ENCODE measurements around the gene ARPP19. TPM values are rescaled to one million over a fixed set of nuclear protein-coding genes. Genes with fewer than 3 reads are reported as not detected.
A peak's percentile ranks its signal among the peaks of the same experiment; 100 is the strongest.
"Not testable (repeated sequence)": the region's sequence is repeated elsewhere in the genome, so short reads cannot be mapped to it uniquely, and the experiment has no call there.

Gene ARPP19
- total RNA-seq, 2 experiments from 2014 or later, result 176 to 193 TPM

- H3K4me3 Mint-ChIP-seq, result no peak overlapping the region
- no peak overlapping the region for H3K27ac Mint-ChIP-seq
- H3K36me3 Mint-ChIP-seq (ENCODE audit: low read depth), result no peaks in the 10 kb centered on the region
These were observed 47.1 kb downstream of the ARPP19 start for GRCh38 chr15:52521682-52522081.

GRCh38 chr15:52520421-52520820 is 48.4 kb downstream of the ARPP19 start:
- Mint-ChIP-seq H3K9me3 (no peaks in the 10 kb centered on the region), H3K4me1 (peaks cover 16% of the 10 kb centered on the region), H3K4me3 (no peak overlapping the region), H3K27ac (no peak overlapping the region), H3K36me3 (ENCODE audit: low read depth) (no peaks in the 10 kb centered on the region), H3K27me3 (no peaks in the 10 kb centered on the region)
- ChIA-PET POLR2A (no interaction called here), CTCF (interaction anchor here (1.0 to 1.5 kb wide), 2 partner anchors 8 to 11 kb away, joined by 3 read pairs; partner anchors contain the start of gene MYO5A)
- no peak for DNase-seq

More at GRCh38 chr15:52521682-52522081, 47.1 kb downstream of the ARPP19 start:
- POLR2A ChIA-PET, result no interaction called here
- peaks cover 22% of the 10 kb centered on the region for H3K4me1 Mint-ChIP-seq
- H3K27me3 Mint-ChIP-seq, result no peaks in the 10 kb centered on the region
- DNase-seq, result no peak
- H3K9me3 Mint-ChIP-seq, result no peaks in the 10 kb centered on the region
- CTCF ChIA-PET, result no interaction called here

GRCh38 chr15:52518487-52519371 is 50.1 kb downstream of the ARPP19 start:
- no peak overlapping the region for H3K4me3 Mint-ChIP-seq
- H3K9me3 Mint-ChIP-seq, result no peaks in the 10 kb centered on the region
- DNase-seq, result no peak
- CTCF ChIA-PET, result interaction anchor here (1.5 kb wide), 2 partner anchors 9 to 10 kb away, joined by 3 to 6 read pairs; partner anchors contain the start of gene MYO5A
- peaks cover 16% of the 10 kb centered on the region for H3K4me1 Mint-ChIP-seq
- POLR2A ChIA-PET, result no interaction called here
- H3K36me3 Mint-ChIP-seq (ENCODE audit: low read depth), result no peaks in the 10 kb centered on the region
- H3K27me3 Mint-ChIP-seq, result no peaks in the 10 kb centered on the region
- no peak overlapping the region for H3K27ac Mint-ChIP-seq

- Mint-ChIP-seq H3K27me3 (no peaks in the 10 kb centered on the region), H3K36me3 (ENCODE audit: low read depth) (no peaks in the 10 kb centered on the region), H3K27ac (no peak overlapping the region), H3K9me3 (no peaks in the 10 kb centered on the region), H3K4me1 (peaks cover 13% of the 10 kb centered on the region), H3K4me3 (no peak overlapping the region)
- POLR2A ChIA-PET, result no interaction called here
- CTCF ChIA-PET, result no interaction called here
- no peak for DNase-seq
These were observed 51.8 kb downstream of the ARPP19 start for GRCh38 chr15:52517014-52517413.

GRCh38 chr15:52515343-52515742 is 53.5 kb downstream of the ARPP19 start:
- CTCF ChIA-PET, result no interaction called here
- H3K27me3 Mint-ChIP-seq, result no peaks in the 10 kb centered on the region

GRCh38 chr15:52514482-52514881 is 54.3 kb downstream of the ARPP19 start:
- no peak overlapping the region for H3K27ac Mint-ChIP-seq
- peaks cover 13% of the 10 kb centered on the region for H3K4me1 Mint-ChIP-seq
- CTCF ChIA-PET, result no interaction called here
- POLR2A ChIA-PET, result no interaction called here
- H3K4me3 Mint-ChIP-seq, result no peak overlapping the region
- no peaks in the 10 kb centered on the region for H3K36me3 Mint-ChIP-seq (ENCODE audit: low read depth)
- no peak for DNase-seq
- H3K27me3 Mint-ChIP-seq, result no peaks in the 10 kb centered on the region
- H3K9me3 Mint-ChIP-seq, result no peaks in the 10 kb centered on the region

More at GRCh38 chr15:52515343-52515742, 53.5 kb downstream of the ARPP19 start:
- Mint-ChIP-seq H3K4me1 (peaks cover 13% of the 10 kb centered on the region), H3K27ac (no peak overlapping the region), H3K4me3 (no peak overlapping the region), H3K9me3 (no peaks in the 10 kb centered on the region), H3K36me3 (ENCODE audit: low read depth) (no peaks in the 10 kb centered on the region)
- DNase-seq, result no peak
- POLR2A ChIA-PET, result no interaction called here

GRCh38 chr15:52512869-52513268 is 56.0 kb downstream of the ARPP19 start:
- CTCF ChIA-PET; H3K27me3 Mint-ChIP-seq; POLR2A ChIA-PET; H3K27ac Mint-ChIP-seq; DNase-seq; H3K9me3 Mint-ChIP-seq; H3K4me3 Mint-ChIP-seq; H3K36me3 Mint-ChIP-seq (ENCODE audit: low read depth); H3K4me1 Mint-ChIP-seq: not testable (repeated sequence)

- H3K9me3 Mint-ChIP-seq, result no peaks in the 10 kb centered on the region
- DNase-seq, result no peak
- no peaks in the 10 kb centered on the region for H3K27me3 Mint-ChIP-seq
- POLR2A ChIA-PET, result interaction anchor here (1.2 kb wide), 1 partner anchor 13 kb away, joined by 3 read pairs; no protein-coding TSS in a partner anchor
- no peak overlapping the region for H3K4me3 Mint-ChIP-seq
- H3K27ac Mint-ChIP-seq, result no peak overlapping the region
- H3K4me1 Mint-ChIP-seq, result peaks cover 3% of the 10 kb centered on the region
- H3K36me3 Mint-ChIP-seq (ENCODE audit: low read depth), result no peaks in the 10 kb centered on the region
- CTCF ChIA-PET, result interaction anchor here (0.6 to 1.4 kb wide), 3 partner anchors 12 to 42 kb away, joined by 3 read pairs; partner anchors contain the start of gene MYO5A
These were observed 57.7 kb downstream of the ARPP19 start for GRCh38 chr15:52511084-52511483.

- Mint-ChIP-seq H3K27ac (no peak overlapping the region), H3K27me3 (no peaks in the 10 kb centered on the region), H3K9me3 (no peaks in the 10 kb centered on the region), H3K4me1 (peaks cover 10% of the 10 kb centered on the region), H3K36me3 (ENCODE audit: low read depth) (no peaks in the 10 kb centered on the region), H3K4me3 (no peak overlapping the region)
- ChIA-PET CTCF (interaction anchor here (0.8 kb wide), 1 partner anchor 10 kb away, joined by 3 read pairs; no protein-coding TSS in a partner anchor), POLR2A (no interaction called here)
- DNase-seq, result no peak
These were observed 59.2 kb downstream of the ARPP19 start for GRCh38 chr15:52509500-52510245.

GRCh38 chr15:52506549-52506948 is 62.3 kb downstream of the ARPP19 start:
- H3K4me1 Mint-ChIP-seq, result peaks cover 22% of the 10 kb centered on the region
- DNase-seq, result no peak
- CTCF ChIA-PET, result no interaction called here

GRCh38 chr15:52505151-52505550 is 63.7 kb downstream of the ARPP19 start:
- DNase-seq, result no peak
- no peak overlapping the region for H3K27ac Mint-ChIP-seq
- no peaks in the 10 kb centered on the region for H3K27me3 Mint-ChIP-seq
- H3K36me3 Mint-ChIP-seq (ENCODE audit: low read depth), result peaks cover 3% of the 10 kb centered on the region
- H3K9me3 Mint-ChIP-seq, result no peaks in the 10 kb centered on the region
- H3K4me3 Mint-ChIP-seq, result no peak overlapping the region
- POLR2A ChIA-PET, result no interaction called here
- H3K4me1 Mint-ChIP-seq, result peaks cover 22% of the 10 kb centered on the region
- CTCF ChIA-PET, result interaction anchor here (0.6 kb wide), 1 partner anchor 857 kb away, joined by 3 read pairs; no protein-coding TSS in a partner anchor

More at GRCh38 chr15:52506549-52506948, 62.3 kb downstream of the ARPP19 start:
- Mint-ChIP-seq H3K36me3 (ENCODE audit: low read depth) (peaks cover 3% of the 10 kb centered on the region), H3K4me3 (no peak overlapping the region), H3K9me3 (no peaks in the 10 kb centered on the region), H3K27ac (no peak overlapping the region), H3K27me3 (no peaks in the 10 kb centered on the region)
- POLR2A ChIA-PET, result no interaction called here

- H3K36me3 Mint-ChIP-seq (ENCODE audit: low read depth), result peaks cover 3% of the 10 kb centered on the region
- POLR2A ChIA-PET, result interaction anchor here (0.6 to 1.1 kb wide), 5 partner anchors 24 to 1279 kb away, joined by 3 to 4 read pairs (median 4); partner anchors contain the start of gene ARPP19
These were observed 64.9 kb downstream of the ARPP19 start for GRCh38 chr15:52503788-52504496.

More at GRCh38 chr15:52503788-52504496, 64.9 kb downstream of the ARPP19 start:
- H3K9me3 Mint-ChIP-seq, result no peaks in the 10 kb centered on the region
- H3K27ac Mint-ChIP-seq, result peak overlapping the region; percentile 66
- no peaks in the 10 kb centered on the region for H3K27me3 Mint-ChIP-seq
- CTCF ChIA-PET, result interaction anchor here (0.6 to 1.6 kb wide), 4 partner anchors 8 to 38 kb away, joined by 3 to 4 read pairs (median 3); no protein-coding TSS in a partner anchor
- DNase-seq, result no peak
- H3K4me3 Mint-ChIP-seq, result no peak overlapping the region
- H3K4me1 Mint-ChIP-seq, result peaks cover 21% of the 10 kb centered on the region

Measured in activated CD4-positive, alpha-beta memory T cell treated with anti-CD3 and anti-CD28 coated beads, Interleukin-2, amount 10 ng/mL, durations not matched to agents 7 days and 5 days (primary cell).